OCI-LY7 (cell line): ENCODE measurements around the gene TXNDC17. TPM values are rescaled to one million over a fixed set of nuclear protein-coding genes. Genes with fewer than 3 reads are reported as not detected.
A peak's percentile ranks its signal among the peaks of the same experiment; 100 is the strongest.
"Not testable (repeated sequence)": the region's sequence is repeated elsewhere in the genome, so short reads cannot be mapped to it uniquely, and the experiment has no call there.

Source experiments
- BruUV-seq: library from RNA; stranded (reverse); fragments of 400-500 nt; replicated peaks from 2 replicates; lab custom pipeline; 2021; lab: Mats Ljungman, UMichigan
- CTCF ChIA-PET: fragments of 300-600 bp; sonication (Branson Sonifier 250); formaldehyde crosslinking; loops from one replicate; lab custom pipeline; 2022; ENCODE audit warnings: antibody characterized with exemption; ENCODE audit not compliant: unreplicated experiment; lab: Charles Lee
- POLR2A ChIA-PET: fragments of 300-600 bp; sonication (Branson Sonifier 250); formaldehyde crosslinking; loops from one replicate; lab custom pipeline; 2022; ENCODE audit warnings: antibody characterized with exemption; lab: Charles Lee
- DNase-seq: peaks from one replicate; pipeline ENCODE4 v3.0.0-alpha.2; 2015; ENCODE audit warnings: low spot score
- H2AFZ ChIP-seq: fragments of 200-600 bp; sonication (generic), shearing (Covaris generic); 2 replicates; pipeline ENCODE4 v1.6.1; 2014; ENCODE audit warnings: mild to moderate bottlenecking, antibody characterized with exemption, low read length, moderate library complexity
- H3K27ac ChIP-seq: fragments of 200-600 bp; sonication (generic); 2 replicates; pipeline ENCODE4 v1.5.1; 2014; ENCODE audit warnings: mixed run types, low read depth, mild to moderate bottlenecking, moderate library complexity, low read length, inconsistent platforms; ENCODE audit not compliant: poor library complexity, severe bottlenecking
- H3K36me3 ChIP-seq: fragments of 200-600 bp; sonication (generic); 2 replicates; pipeline ENCODE4 v1.6.1; 2014; ENCODE audit warnings: mild to moderate bottlenecking, antibody characterized with exemption, low read length, moderate library complexity, mixed read lengths; ENCODE audit not compliant: insufficient read depth
- H3K4me1 ChIP-seq: fragments of 200-600 bp; sonication (generic); 2 replicates; pipeline ENCODE4 v1.5.1; 2014; ENCODE audit warnings: mild to moderate bottlenecking, low read length; ENCODE audit not compliant: insufficient read depth, poor library complexity, severe bottlenecking
- H3K4me2 ChIP-seq: fragments of 200-600 bp; sonication (generic); 2 replicates; pipeline ENCODE4 v1.6.1; 2014; ENCODE audit warnings: mild to moderate bottlenecking, low read length
- H3K4me3 ChIP-seq: fragments of 200-600 bp; sonication (generic); 2 replicates; pipeline ENCODE4 v1.5.1; 2014; ENCODE audit warnings: mild to moderate bottlenecking, low read depth, low read length; ENCODE audit not compliant: poor library complexity, severe bottlenecking
- H3K79me2 ChIP-seq: fragments of 200-600 bp; sonication (generic); 2 replicates; pipeline ENCODE4 v1.6.1; 2016; ENCODE audit warnings: low read depth, mild to moderate bottlenecking, low read length, moderate library complexity, mixed read lengths; ENCODE audit not compliant: insufficient read depth
- H3K9me2 ChIP-seq: fragments of 200-600 bp; sonication (generic); 2 replicates; pipeline ENCODE4 v1.6.1; 2016; ENCODE audit warnings: mild to moderate bottlenecking, low read length, mixed read lengths; ENCODE audit not compliant: insufficient read depth
- H3K9me3 ChIP-seq: fragments of 200-600 bp; sonication (generic); 2 replicates; pipeline ENCODE4 v1.6.1; 2014; ENCODE audit warnings: mild to moderate bottlenecking, mixed run types, low read length, mixed read lengths
- H4K20me1 ChIP-seq: fragments of 200-600 bp; sonication (generic); 2 replicates; pipeline ENCODE4 v1.6.1; 2014; ENCODE audit warnings: mild to moderate bottlenecking, antibody characterized with exemption, low read length, moderate library complexity, mixed read lengths; ENCODE audit not compliant: insufficient read depth
- EZH2phosphoT487 ChIP-seq: fragments of 200-600 bp; sonication (generic); IDR thresholded peaks from 2 replicates; pipeline ENCODE4 v1.6.1; 2018; ENCODE audit warnings: low read depth, borderline replicate concordance, mild to moderate bottlenecking, mixed run types, antibody characterized with exemption, low read length, moderate library complexity, mixed read lengths
- intact Hi-C: fragments of 100-400 bp; cut with micrococcal nuclease; formaldehyde crosslinking; loops from one replicate; pipeline ENCODE4 v1.10.0; 2022; ENCODE audit not compliant: unreplicated experiment
- total RNA-seq, 2 experiments: library from RNA; depleted of rRNA in 1 of 2; stranded (reverse); fragments of >200 nt in 1 of 2; shearing (Covaris generic) in 1 of 2; gene quantifications; 2 replicates each; pipeline ENCODE4 v1.2.3, GENCODE V29; 2014 to 2022
- TF ChIP-seq, protein P1 (sequence below): fragments of 200-600 bp; sonication (generic); conservative IDR thresholded peaks from 2 replicates; pipeline ENCODE4 v1.5.1; 2014; ENCODE audit warnings: mild to moderate bottlenecking, antibody characterized with exemption, low read length, moderate library complexity, mixed read lengths

The TXNDC17 gene
- total RNA-seq, 2 experiments from 2014 or later, result 63.7 to 81.4 TPM

DNA sequence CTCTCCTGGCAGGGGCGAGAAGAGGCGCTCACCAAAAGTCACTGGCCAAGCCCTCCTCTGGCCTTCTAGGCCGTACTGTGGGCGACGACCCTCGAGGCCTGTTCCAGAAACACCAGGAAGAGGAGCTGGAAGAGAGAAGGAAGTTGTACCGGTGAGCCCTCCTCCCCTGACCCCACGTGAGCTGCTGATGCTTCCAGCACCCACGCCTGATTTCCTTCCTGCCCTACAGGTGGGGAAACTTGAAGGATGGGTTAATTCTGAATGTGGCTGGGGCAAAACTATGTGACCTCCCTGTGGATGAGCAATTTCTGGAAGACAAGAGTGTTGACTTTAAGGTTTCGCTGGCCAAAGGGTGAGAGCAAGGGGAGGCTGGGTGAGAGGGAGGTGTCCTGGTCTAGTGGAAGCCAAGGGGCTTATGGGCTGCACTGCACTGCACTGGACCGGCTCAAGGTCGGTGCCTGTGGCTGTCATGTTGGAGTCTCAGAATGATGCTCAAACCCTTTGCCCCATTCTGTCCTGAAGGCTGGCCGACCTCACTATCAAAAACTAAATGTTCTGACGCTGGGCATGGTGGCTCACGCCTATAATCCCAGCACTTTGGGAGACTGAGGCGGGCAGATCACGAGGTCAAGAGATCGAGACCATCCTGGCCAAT, 16.9 kb downstream of the TXNDC17 start:
- peak; percentile 21 for DNase-seq

DNA sequence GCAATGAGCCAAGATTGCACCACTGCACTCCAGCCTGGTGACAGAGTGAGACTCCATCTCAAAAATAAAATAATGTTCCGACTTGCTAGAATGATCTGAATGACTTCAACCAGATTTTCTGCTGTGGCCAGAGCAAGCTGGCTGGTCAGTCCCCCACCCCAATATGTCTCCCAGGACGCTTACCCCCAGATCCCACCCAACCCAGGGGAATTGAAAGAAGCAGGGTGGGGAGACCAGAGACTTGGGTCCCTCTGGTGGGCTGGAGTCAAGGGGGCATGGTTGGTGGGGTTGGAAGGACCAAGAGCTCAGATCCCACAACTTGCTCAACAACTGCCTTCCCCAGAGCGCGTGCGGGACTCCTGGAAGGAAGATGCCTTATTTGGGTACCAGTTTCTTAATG, 17.6 kb downstream of the TXNDC17 start:
- intact Hi-C loops, BruUV-seq, H3K9me3 ChIP-seq, H3K79me2 ChIP-seq, CTCF ChIA-PET, H3K9me2 ChIP-seq, H3K27ac ChIP-seq, H2AFZ ChIP-seq, DNase-seq, POLR2A ChIA-PET, H4K20me1 ChIP-seq: not testable (repeated sequence)
- H3K4me1 ChIP-seq, result peaks cover 43% of the 10 kb centered on the region
- H3K4me3 ChIP-seq, result peak overlapping the region; percentile 81
- H3K4me2 ChIP-seq, result peak overlapping the region; percentile 84
- peaks cover 15% of the 10 kb centered on the region for H3K36me3 ChIP-seq

More for the DNA sequence above, 16.9 kb downstream of the TXNDC17 start:
- Histone ChIP-seq H3K9me2 (no peaks in the 10 kb centered on the region), H2AFZ (peak overlapping the region; percentile 59; the same call in 1 of the 2 replicates), H3K9me3 (no peaks in the 10 kb centered on the region), H4K20me1 (no peaks in the 10 kb centered on the region), H3K36me3 (peaks cover 14% of the 10 kb centered on the region), H3K4me3 (peak overlapping the region; percentile 81), H3K4me2 (peak overlapping the region; percentile 84), H3K4me1 (peaks cover 47% of the 10 kb centered on the region), H3K79me2 (peaks cover 4% of the 10 kb centered on the region; the same call in 1 of the 2 replicates), H3K27ac (peak overlapping the region; percentile 52)
- TSS peak; percentile 34 for BruUV-seq
- no peak for TF ChIP-seq EZH2phosphoT487
- POLR2A ChIA-PET, result no interaction called here
- intact Hi-C loops, result no loop called here
- CTCF ChIA-PET, result interaction anchor here (0.5 kb wide), 1 partner anchor 773 kb away, joined by 3 read pairs; no protein-coding TSS in a partner anchor

DNA sequence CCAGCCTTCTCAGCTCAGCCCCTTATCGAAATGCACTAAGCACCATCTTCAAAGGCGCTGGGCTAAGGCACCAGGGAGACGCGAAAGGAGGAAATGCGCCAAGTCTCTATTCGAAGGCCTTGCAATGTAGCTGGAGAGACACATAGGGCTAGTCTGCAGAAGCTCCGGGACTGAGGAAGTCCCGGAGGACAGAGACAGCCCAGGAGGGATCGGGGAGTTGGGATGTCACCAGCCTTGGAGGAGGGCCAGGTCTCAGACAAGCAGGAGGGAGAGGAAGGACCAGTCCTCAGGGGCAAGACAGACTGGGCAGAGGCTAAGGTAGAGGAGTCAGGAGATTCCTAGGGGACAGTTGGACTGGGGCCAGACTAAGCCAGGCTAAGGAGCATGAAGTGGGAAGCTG, 19.2 kb downstream of the TXNDC17 start:
- ChIA-PET POLR2A (interaction anchor here (1.1 kb wide), 1 partner anchor 9 kb away, joined by 4 read pairs; no protein-coding TSS in a partner anchor), CTCF (no interaction called here)
- BruUV-seq, result no TSS peak
- Histone ChIP-seq H3K79me2 (peaks cover 4% of the 10 kb centered on the region; the same call in 1 of the 2 replicates), H3K36me3 (peaks cover 20% of the 10 kb centered on the region), H3K4me1 (peaks cover 43% of the 10 kb centered on the region), H3K4me3 (peak overlapping the region; percentile 63), H4K20me1 (no peaks in the 10 kb centered on the region), H2AFZ (no peak overlapping the region; the same call in 1 of the 2 replicates), H3K9me2 (no peaks in the 10 kb centered on the region), H3K4me2 (peak overlapping the region; percentile 93), H3K27ac (peak overlapping the region; percentile 86), H3K9me3 (no peaks in the 10 kb centered on the region)
- intact Hi-C loops, result no loop called here
- DNase-seq, result no peak
- TF ChIP-seq EZH2phosphoT487, result no peak
- TF ChIP-seq, protein P1, sequence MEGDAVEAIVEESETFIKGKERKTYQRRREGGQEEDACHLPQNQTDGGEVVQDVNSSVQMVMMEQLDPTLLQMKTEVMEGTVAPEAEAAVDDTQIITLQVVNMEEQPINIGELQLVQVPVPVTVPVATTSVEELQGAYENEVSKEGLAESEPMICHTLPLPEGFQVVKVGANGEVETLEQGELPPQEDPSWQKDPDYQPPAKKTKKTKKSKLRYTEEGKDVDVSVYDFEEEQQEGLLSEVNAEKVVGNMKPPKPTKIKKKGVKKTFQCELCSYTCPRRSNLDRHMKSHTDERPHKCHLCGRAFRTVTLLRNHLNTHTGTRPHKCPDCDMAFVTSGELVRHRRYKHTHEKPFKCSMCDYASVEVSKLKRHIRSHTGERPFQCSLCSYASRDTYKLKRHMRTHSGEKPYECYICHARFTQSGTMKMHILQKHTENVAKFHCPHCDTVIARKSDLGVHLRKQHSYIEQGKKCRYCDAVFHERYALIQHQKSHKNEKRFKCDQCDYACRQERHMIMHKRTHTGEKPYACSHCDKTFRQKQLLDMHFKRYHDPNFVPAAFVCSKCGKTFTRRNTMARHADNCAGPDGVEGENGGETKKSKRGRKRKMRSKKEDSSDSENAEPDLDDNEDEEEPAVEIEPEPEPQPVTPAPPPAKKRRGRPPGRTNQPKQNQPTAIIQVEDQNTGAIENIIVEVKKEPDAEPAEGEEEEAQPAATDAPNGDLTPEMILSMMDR, result no peak
